ENCODE data around the gene BNIP5. TPM values are rescaled to one million over a fixed set of nuclear protein-coding genes. Genes with fewer than 3 reads are reported as not detected.

The BNIP5 gene
- total RNA-seq, 2 experiments from 2014 or later, result not detected

- CTCF ChIA-PET, result interaction anchor here (1.2 kb wide), 1 partner anchor 17 kb away, joined by 3 read pairs; no protein-coding TSS in a partner anchor
- TF ChIP-seq, protein P1, sequence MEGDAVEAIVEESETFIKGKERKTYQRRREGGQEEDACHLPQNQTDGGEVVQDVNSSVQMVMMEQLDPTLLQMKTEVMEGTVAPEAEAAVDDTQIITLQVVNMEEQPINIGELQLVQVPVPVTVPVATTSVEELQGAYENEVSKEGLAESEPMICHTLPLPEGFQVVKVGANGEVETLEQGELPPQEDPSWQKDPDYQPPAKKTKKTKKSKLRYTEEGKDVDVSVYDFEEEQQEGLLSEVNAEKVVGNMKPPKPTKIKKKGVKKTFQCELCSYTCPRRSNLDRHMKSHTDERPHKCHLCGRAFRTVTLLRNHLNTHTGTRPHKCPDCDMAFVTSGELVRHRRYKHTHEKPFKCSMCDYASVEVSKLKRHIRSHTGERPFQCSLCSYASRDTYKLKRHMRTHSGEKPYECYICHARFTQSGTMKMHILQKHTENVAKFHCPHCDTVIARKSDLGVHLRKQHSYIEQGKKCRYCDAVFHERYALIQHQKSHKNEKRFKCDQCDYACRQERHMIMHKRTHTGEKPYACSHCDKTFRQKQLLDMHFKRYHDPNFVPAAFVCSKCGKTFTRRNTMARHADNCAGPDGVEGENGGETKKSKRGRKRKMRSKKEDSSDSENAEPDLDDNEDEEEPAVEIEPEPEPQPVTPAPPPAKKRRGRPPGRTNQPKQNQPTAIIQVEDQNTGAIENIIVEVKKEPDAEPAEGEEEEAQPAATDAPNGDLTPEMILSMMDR (IDR thresholded peaks at IDR 0.05), result no peak
These were observed 51.5 kb downstream of the BNIP5 start for GRCh38 chr6:36285187-36285671.

DNA sequence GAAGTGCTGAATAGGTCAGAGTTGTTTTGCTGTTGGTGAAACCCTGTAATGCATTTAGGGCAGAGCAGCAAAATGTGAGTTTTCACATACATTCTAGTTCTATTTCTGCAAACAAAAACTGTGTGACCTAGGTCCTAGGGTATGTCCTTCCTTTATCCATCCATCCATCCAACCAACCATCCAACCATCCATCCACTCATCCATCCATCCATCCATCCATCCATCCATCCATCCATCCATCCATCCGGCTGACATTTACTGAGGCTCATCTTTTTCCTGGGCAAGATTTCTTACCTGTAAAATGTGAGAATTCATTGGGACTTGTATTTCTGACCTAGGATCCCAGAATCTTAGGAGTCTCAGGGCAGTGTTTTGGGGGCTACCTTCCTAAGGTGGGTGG, 52.3 kb downstream of the BNIP5 start:
- Histone ChIP-seq H3K4me3 (ENCODE audit: low read length) (no peak overlapping the region), H3K9me3 (ENCODE audit: control insufficient read depth in 1 of 2, insufficient read depth in 1 of 2, low read length in 2 of 2) (no peaks in the 10 kb centered on the region), H3K27me3 (ENCODE audit: control insufficient read depth in 1 of 2, insufficient read depth in 2 of 2, low read length in 2 of 2) (peaks cover 21 to 32% of the 10 kb centered on the region in 2 experiments), H3K36me3 (ENCODE audit: insufficient read depth, low read length) (no peaks in the 10 kb centered on the region), H3K4me1 (ENCODE audit: insufficient read depth, low read length) (peaks cover 9% of the 10 kb centered on the region), H3K27ac (ENCODE audit: low read depth in 1 of 2, low read length in 2 of 2) (no peak overlapping the region)
- Mint-ChIP-seq H3K4me1 (ENCODE audit: low read depth) (peaks cover 12% of the 10 kb centered on the region), H3K27ac (no peak overlapping the region), H3K27me3 (peaks cover 54% of the 10 kb centered on the region), H3K4me3 (no peak overlapping the region), H3K9me3 (no peaks in the 10 kb centered on the region), H3K36me3 (ENCODE audit: low read depth) (no peaks in the 10 kb centered on the region)
- TF ChIP-seq, protein P1 (IDR thresholded peaks at IDR 0.05), result no peak
- intact Hi-C loops (cut with DNase I, micrococcal nuclease), result loop anchor here in 1 of 2 experiments (10.0 kb wide), 1 partner anchor 160 kb away; no protein-coding TSS in a partner anchor
- no peak for DNase-seq
- ATAC-seq (ENCODE audit: poor library complexity), result no peak
- POLR2A ChIA-PET, result no interaction called here
- CTCF ChIA-PET, result interaction anchor here (1.2 kb wide), 1 partner anchor 18 kb away, joined by 3 read pairs; no protein-coding TSS in a partner anchor

More at GRCh38 chr6:36285187-36285671, 51.5 kb downstream of the BNIP5 start:
- no peaks in the 10 kb centered on the region for H3K36me3 Mint-ChIP-seq (ENCODE audit: low read depth)
- POLR2A ChIA-PET, result interaction anchor here (1.2 kb wide), 1 partner anchor 17 kb away, joined by 3 read pairs; no protein-coding TSS in a partner anchor
- H3K4me1 Mint-ChIP-seq (ENCODE audit: low read depth), result peaks cover 12% of the 10 kb centered on the region
- no peak overlapping the region for H3K27ac Mint-ChIP-seq
- Histone ChIP-seq H3K27ac (ENCODE audit: low read depth in 1 of 2, low read length in 2 of 2) (no peak overlapping the region), H3K27me3 (ENCODE audit: control insufficient read depth in 1 of 2, insufficient read depth in 2 of 2, low read length in 2 of 2) (peaks cover 21 to 32% of the 10 kb centered on the region in 2 experiments), H3K36me3 (ENCODE audit: insufficient read depth, low read length) (no peaks in the 10 kb centered on the region), H3K4me3 (ENCODE audit: low read length) (no peak overlapping the region), H3K9me3 (ENCODE audit: control insufficient read depth in 1 of 2, insufficient read depth in 1 of 2, low read length in 2 of 2) (no peaks in the 10 kb centered on the region), H3K4me1 (ENCODE audit: insufficient read depth, low read length) (peaks cover 9% of the 10 kb centered on the region)
- ATAC-seq (ENCODE audit: poor library complexity) (no peak), DNase-seq (no peak)
- peaks cover 48% of the 10 kb centered on the region for H3K27me3 Mint-ChIP-seq
- H3K9me3 Mint-ChIP-seq, result no peaks in the 10 kb centered on the region
- no peak overlapping the region for H3K4me3 Mint-ChIP-seq
- intact Hi-C loops (cut with DNase I, micrococcal nuclease), result loop anchor here in 1 of 2 experiments (10.0 kb wide), 1 partner anchor 160 kb away; no protein-coding TSS in a partner anchor

DNA sequence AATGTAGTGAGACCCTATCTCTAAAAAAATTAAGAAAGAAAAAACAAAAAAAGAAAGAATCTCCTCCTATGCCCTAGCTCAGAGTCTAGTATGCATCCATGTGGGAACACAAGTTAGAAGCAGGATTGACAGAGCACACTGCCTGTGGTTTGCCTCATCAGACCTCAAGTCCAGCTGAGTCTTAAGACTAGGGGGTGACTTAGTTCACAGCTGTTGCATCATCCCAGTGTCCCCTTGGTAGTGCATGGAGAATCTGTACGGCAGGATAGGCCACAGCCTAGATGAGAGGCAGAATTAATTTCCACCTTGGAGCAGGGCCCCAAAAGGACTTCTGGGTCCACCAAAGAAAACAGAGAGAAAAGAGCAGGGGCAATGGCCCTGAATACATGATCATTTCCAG, 53.1 kb downstream of the BNIP5 start:
- TF ChIP-seq, protein P1 (IDR thresholded peaks at IDR 0.05), result no peak
- POLR2A ChIA-PET, result no interaction called here
- intact Hi-C loops (cut with DNase I, micrococcal nuclease), result loop anchor here in 1 of 2 experiments (10.0 kb wide), 1 partner anchor 159 kb away; no protein-coding TSS in a partner anchor
- Histone ChIP-seq H3K27ac (ENCODE audit: low read depth in 1 of 2, low read length in 2 of 2) (no peak overlapping the region), H3K27me3 (ENCODE audit: control insufficient read depth in 1 of 2, insufficient read depth in 2 of 2, low read length in 2 of 2) (peaks cover 21 to 32% of the 10 kb centered on the region in 2 experiments), H3K4me1 (ENCODE audit: insufficient read depth, low read length) (peaks cover 9% of the 10 kb centered on the region), H3K36me3 (ENCODE audit: insufficient read depth, low read length) (no peaks in the 10 kb centered on the region), H3K4me3 (ENCODE audit: low read length) (no peak overlapping the region), H3K9me3 (ENCODE audit: control insufficient read depth in 1 of 2, insufficient read depth in 1 of 2, low read length in 2 of 2) (no peaks in the 10 kb centered on the region)
- CTCF ChIA-PET, result no interaction called here
- H3K9me3 Mint-ChIP-seq, result no peaks in the 10 kb centered on the region
- peaks cover 58% of the 10 kb centered on the region for H3K27me3 Mint-ChIP-seq
- H3K36me3 Mint-ChIP-seq (ENCODE audit: low read depth), result no peaks in the 10 kb centered on the region
- DNase-seq, result no peak
- H3K4me3 Mint-ChIP-seq, result no peak overlapping the region
- H3K4me1 Mint-ChIP-seq (ENCODE audit: low read depth), result peaks cover 12% of the 10 kb centered on the region
- H3K27ac Mint-ChIP-seq, result no peak overlapping the region
- no peak for ATAC-seq (ENCODE audit: poor library complexity)
